HG03354 (cell line): ENCODE results near the gene ARHGAP19.

ENCODE experiments used
- ATAC-seq: cut with Tn5 transposase; IDR thresholded peaks from one replicate; pipeline ENCODE4 v1.9.1; 2021; ENCODE audit warnings: mild to moderate bottlenecking; ENCODE audit not compliant: unreplicated experiment, poor library complexity, severe bottlenecking

ARHGAP19 gene, protein sequence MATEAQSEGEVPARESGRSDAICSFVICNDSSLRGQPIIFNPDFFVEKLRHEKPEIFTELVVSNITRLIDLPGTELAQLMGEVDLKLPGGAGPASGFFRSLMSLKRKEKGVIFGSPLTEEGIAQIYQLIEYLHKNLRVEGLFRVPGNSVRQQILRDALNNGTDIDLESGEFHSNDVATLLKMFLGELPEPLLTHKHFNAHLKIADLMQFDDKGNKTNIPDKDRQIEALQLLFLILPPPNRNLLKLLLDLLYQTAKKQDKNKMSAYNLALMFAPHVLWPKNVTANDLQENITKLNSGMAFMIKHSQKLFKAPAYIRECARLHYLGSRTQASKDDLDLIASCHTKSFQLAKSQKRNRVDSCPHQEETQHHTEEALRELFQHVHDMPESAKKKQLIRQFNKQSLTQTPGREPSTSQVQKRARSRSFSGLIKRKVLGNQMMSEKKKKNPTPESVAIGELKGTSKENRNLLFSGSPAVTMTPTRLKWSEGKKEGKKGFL

DNA sequence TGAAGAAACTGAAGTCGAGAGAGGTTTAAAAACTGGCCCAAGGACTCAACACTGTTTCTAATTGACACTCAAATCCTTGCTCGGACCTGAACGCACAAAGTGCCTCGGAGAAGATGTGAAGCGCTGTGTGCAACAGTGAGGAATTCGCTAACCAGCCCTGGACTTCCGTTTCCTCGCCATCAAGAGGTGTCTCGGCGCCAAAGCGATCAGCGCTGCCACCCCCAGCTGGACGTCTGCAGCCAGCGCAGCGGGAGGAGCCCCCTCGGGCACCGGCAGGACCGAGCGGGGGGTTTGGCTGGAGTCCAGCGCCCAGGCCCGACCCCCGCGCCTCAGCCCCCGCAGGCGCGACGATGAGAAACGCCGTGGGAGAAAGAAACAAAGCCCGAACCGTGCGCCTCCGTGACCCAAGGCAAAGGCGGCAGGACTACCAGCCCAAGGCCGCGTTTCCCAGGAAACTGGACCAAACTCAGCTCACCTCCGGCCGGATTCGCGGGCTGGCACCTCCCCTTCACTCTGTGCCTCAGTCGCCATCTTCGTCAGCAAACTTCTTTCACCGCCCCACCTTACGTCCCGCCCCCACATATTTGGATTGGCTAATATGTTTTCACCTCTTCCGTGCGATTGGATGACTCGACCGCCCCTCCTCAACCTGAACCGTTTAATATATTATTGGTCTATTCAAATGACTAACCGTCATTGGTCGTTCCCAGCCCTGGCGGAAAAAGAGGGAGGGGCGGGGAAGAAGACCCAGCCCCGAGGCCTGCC is at the start of gene ARHGAP19:
TSS of gene ARHGAP19 (minus strand) at position 541 of the 765 bp plus-strand sequence. CDS start at position 531, 10 bp downstream.
- peak; percentile 97 for ATAC-seq

DNA sequence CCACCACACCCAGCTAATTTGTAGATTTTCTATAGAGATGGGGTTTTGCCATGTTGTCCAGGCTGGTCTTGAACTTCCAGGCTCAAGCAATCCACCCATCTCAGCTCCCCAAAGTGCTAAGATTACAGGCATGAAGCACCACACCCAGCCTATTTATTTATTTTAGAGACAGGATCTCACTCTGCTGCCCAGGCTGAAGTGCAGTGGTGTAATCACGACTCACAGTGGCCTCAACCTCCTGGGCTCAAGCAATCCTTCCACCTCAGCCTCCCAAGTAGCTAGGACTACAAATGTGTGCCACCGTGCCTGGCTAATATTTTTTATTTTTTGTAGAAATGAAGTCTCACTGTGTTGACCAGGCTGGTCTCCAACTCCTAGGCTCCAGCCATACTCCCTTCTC is 49.0 kb upstream of the ARHGAP19 start:
- no peak for ATAC-seq

DNA sequence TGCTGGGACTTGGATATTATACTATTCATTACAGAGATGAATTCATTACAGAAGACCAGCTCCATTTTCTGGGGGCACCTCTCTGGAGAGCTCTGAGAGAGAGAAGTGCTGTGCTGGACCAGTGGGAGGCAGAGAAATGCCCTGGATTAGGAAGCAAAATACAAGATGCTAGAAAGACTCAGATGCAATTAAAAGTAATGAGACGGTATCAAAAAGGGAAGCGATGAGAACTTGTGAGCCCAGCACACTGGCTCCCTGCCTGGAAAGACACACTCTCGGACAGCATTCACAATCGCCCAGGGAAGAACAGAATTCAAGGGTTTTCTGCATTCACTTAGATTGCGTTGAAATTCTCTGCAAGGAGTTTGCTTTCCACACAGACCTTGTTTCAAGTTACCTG is 45.6 kb upstream of the ARHGAP19 start:
- no peak for ATAC-seq

DNA sequence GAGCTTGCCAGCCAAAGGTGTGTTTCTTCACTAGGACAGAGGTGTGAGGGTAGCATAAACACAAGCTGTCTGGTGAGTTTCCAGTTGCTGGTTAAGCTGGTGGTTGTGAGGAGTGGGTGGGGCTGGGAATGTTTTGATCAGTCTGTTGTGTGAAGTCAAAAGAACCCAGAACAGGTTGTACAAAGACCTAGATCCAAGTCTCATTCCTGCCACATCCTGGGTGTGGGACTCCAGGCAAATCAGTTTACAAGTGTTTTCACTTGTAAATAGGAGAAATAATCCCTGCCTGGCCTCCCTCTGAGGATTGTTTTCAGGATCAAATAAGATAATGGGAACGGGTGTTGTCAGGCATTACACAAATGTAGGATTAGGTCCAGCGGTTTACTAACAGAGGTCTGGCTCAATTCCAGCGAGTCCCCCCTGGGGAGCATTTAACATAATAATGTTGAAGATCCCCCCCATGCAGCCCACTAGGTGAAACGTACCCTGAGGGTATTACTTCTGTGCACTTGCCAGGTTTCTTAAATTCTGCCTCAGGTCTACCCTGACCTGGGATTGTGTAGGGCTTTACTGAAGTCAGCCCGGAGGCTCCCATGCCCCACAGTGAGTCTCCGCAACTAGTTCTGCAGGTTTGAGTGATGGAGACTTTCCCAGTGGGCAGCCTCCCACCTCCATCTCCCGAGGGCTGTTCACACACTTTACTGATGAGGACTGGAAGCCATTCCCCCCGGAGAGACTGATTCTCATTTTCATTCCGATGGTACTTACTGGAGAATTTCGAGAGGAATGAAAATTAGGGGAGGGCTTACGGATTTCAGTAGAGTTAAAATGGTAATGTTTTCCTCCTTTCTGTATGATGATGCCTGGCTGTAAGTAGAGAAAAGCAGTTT is 44.8 kb upstream of the ARHGAP19 start:
- no peak for ATAC-seq

DNA sequence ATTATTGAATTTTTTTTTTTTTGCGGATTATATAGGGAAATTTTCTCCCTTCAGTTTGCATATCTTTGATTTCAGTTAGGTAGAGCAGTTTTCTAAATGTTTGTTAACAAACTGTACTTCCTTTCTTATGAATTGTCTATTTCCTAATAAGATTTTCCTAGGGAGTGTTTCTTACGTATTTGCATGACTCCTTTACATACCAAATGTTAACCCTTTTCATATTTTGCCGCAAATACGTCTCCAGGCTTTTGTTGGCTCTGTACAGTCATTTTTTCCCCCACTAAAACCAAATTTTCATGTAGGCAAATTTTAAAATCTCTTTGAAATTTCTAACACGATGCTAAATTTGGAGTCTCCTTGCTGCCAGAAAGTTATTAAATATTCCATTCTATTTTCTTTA is 44.0 kb upstream of the ARHGAP19 start:
- ATAC-seq: no peak

DNA sequence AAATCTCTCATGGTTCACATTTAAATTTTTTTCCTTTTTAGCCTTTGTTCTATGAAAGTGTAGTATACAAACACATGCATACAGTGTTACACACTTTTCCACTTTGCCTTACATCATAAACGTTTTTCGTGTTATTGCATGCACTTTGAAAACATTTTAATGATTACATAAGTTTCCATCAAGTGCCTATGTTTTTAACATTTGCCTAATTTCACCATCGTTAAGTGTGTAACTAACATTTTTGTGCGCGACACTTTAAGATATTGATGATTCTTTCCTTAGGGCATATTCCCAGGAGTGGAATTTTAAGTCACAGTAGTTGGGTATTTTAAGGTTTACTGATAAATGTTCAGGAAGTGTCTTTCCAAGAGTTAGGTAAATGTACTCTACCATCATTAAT is 43.6 kb upstream of the ARHGAP19 start:
- no peak for ATAC-seq

DNA sequence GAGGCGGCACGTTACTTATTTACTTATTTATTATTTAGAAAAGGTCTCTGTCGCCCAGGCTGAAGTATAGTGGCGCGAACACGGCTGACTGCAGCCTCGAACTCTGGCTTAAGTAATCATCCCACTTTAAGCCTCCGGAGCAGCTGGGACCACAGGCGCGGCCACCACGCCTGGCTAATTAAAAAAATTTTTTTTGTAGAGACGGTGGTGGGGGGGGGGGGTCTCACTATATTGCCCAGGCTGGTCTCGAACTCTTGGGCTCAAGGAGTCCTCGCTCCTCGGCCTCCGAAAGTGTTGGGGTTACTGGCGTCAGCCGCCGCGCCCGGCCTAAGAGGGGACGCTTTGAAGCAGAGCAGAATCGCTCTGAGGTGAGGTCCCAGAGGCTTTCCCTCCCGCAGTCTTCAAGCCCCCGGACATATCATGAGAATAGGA is 42.8 kb upstream of the ARHGAP19 start:
- ATAC-seq: no peak

DNA sequence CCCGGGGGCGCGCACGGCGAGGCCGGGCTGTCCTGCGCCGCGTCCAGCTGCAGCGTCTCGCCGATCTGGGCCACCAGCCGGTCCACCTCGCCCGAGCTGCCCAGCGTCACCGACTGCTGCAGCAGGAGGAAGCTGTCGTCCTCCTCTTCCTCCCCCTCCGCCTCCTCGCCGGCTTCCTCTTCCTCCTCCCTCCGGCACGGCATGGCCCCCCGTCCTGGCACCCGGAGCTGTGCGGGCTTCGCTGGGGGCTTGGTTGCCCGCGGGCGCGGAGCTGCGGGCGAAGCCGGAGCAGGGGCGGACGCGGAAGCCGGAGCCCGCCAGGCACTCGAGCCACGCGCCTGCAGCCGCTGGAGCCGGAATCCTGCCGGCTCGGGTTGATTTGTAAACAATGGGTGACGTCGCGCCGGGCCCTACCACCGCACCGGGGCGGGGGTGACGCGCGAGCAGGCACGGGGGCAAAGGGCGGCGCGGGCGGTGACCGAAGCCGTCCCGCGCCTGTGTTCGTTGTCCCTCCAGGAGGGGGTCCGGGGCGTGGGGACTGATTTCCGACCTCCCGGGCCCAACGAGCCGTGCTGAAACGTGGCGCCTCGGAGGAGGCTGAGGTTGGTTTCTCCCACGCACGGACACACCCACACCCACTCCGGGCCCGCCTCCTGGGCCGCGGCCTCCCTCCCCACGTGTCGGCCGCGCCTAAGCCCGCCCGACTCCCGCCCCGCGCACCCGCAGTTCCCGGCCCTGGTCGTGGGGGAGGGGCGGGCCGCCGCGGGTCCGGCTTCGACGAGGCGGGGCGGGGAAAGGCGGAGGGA is 42.1 kb upstream of the ARHGAP19 start, which contains the start of gene FRAT2:
TSS of gene FRAT2 (minus strand) at position 360 of the 806 bp plus-strand sequence. CDS start at position 203, 157 bp downstream.
- ATAC-seq: peak; percentile 91

DNA sequence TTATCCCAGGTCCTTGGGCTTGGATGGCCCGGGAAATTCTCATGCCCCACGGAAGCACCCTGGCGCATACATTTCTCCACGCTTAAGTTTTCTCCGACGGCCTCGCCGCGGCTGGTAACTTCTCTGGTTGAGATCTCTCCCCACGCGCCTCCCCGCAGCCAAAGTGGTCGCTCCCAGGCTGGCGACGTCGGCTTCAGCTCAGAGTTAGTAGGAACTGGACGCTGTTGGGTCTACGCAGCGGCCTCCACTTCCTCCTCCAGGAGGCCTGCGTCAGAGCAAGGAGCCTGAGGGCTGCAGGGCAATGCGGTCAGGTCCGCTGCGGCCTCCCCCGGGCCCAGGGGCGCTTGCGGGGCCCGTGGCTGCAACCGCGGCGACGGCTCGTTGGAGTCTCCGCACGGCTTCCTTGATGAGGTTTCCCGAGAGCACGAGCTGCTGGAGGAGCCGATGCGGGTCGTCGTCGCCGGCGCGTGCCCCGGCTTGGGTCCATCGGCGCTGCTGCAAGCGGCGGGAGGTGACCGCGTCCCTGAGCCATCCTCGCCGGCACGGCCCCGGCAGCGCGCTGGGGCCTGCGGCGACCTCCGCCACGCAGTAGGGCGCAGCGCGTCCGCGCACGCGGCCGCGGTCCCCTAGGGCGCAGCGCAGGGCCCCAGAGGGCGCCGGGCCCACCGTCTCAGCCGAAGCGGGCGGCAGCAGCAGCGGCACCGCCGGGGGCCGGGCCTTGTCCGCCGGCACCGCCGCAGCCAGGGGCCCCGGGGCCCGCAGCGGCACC is 41.3 kb upstream of the ARHGAP19 start:
- ATAC-seq: peak; percentile 22

DNA sequence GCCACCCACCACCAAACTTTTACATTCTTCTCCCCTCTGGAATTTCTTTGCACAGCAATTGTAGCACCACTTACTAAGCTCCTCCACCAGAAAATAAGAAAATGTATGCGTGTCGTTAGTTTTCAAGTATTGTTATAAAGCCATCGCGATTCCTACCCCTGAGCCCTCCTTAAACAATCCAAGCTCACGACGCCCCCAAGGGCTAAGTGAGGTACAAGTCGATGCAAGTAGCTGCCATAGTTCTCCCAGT is 40.8 kb upstream of the ARHGAP19 start:
- ATAC-seq: no peak

DNA sequence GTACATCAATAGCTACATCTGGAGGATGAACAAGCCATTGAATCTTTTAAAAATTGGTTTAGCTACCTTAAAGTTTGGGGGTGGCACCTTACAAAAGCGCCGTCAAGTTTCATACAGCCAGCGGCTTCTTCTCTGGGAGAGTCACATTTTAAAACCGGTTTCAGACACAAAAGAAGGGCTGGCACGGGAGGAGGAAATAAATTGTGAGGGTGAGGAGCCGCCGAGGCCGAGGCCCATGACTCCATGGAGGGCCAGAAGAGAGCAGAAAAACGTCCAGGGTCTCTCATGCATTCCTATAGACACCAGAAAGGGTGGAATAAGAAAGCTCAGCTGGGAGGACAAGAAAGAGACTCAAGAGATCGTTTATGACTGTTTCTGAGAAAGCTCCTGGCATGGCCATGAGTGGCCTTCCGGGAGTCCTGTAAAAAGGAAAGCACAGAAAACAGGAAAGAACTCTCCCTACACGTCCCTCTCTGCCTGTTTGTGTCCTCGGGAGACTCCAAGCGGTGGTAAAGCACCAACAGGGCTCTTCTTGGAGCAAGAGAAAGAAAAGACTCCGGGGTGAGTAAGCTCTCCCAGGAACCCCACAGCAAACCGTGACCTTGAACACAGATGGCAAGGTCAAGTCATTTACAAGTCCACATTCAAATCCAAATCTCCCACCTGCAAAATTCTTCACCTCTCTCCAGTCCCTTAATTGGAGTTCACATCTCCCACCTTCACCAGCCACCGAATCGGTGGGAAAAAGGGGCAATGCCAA is 40.3 kb upstream of the ARHGAP19 start:
- no peak for ATAC-seq

DNA sequence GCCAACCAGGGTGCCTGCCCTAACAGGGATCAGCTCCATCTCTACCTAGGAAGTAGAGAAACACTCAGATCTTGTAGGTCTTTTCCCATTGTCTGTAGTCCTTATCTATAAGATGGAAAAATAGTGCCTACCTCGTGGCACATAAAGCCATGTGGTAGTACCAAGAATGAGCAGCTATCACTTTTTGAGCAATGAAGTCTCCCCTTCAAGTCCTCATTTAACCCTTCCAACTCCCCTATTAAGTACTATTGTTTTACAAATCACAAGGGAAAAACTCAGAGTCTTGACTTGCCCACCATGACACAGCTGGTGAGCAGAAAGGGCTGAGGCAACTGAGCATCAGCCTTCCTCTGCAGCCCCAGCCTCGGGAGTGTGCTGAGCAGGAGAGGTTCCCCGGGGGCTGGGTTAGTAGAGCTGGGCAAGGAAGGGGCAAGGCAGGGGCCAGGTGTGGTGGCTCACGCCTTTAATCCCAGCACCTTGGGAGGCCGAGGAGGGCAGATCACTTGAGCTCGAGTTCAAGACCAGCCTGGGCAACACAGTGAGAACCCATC is 38.8 kb upstream of the ARHGAP19 start:
- no peak for ATAC-seq

DNA sequence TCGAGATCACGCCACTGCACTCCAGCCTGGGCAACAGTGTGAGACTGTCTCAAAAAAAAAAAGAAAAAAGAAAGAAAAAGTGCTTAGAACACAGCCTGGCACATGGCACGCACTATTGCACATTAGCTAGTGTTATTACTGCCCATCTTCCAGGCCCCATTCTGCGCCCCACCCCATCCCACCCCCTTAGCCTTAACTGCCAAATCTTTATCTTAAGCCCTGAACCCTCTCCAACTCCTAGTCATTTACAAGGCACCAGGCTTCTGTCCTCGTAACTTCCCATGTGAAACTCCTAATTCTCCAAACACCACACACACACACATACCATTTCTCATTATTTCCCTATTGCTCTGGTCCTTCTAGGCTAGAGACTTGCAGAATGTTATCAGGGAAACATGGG is 37.3 kb upstream of the ARHGAP19 start:
- ATAC-seq: no peak

DNA sequence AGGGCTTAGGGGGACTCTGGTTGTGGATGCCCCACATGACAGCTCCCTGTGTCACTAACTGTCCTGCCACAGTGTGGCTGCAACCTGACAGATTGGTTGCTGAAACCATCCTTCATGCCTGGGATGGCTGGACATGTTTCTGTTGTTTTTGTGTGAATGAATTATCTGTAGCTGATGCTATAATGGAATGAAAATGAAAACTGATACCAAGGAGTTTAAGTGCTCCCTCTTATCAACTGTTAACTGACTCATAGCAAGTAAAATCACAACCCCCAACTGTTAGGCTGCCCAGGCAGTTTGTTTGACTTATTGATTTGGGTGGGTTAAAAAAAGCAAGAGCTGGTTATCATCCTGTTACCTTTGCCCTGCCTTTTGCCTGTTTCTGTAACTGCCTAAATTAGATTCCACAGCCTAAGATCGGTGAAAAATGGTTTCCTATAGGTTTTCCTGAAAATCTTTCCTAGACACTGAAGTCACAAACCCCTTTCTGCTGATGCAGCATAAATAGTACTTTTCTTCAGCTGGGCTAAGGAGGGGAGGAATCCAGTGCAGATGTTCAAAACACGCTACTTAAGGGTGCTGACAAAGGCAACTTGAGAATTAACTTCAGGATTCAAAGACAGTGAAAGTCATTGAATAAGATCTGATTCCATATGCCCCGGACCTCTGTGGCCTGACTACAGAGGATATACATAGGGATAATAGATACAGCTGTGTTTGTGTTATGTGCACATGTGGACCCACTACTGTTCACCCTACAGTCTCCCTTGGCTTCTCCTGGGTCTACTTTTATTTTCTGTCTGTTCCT is 36.4 kb upstream of the ARHGAP19 start:
- no peak for ATAC-seq

DNA sequence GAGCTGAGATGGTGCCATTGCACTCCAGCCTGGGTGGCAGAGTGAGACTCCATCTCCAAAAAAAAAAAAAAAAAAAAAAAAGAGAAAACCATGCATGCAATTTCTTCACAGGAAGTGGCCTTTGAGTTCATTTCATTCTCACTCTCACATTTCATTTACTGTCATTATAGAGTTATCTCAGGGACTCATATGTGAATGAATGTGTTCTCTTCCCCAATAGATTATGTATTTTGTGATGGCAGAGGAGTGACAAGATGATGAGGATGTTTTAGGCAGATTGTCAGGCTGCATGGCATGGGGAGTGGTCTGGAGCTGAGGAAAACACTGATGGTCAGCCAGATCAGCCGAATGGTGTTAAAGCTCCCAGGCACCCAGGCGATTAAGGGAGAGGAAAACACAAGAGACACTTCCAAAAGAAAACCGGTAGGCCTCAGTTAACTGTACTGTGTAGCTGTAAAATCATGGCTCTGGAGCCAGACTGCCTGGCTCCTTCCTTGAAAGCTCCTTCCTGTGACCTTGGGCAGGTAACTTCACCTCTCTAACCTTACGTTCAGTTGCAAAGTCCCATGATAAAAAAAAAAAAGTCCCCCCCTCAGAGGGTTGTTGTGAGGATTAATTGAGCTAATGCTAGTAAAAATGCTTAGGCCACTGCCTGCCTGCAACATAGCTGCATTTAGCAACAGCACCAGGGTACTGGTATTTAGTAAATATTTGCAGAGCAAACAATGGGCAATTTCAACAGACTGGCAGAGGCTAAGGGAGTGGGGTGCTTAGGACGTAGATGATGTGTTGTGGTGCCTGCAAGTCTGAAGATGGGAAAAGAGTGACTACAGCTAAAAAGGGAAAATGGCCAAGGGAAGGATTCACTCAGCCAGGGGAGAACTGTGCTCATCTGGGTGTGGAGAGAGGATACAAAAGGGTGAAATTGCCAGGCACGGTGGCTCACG is 35.2 kb upstream of the ARHGAP19 start:
- ATAC-seq: no peak

DNA sequence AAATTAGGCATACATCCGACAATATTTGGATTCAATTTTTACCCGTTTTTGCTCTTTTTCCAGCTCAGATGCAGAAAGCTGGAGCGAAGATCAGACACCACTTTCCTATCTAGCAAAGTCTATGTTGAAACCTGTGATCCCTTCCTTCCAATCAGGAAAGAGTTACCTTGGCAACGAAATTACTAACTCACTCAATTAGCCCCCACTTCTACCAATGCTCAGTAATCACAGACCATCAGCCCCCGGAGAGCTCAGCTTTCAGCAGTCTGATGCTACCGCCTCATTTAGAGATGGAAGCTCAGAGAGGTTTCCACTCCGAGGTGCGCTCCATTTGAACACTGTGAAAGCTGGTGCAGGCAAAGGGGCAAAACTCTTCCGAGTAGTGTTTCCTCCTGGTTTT is 33.3 kb upstream of the ARHGAP19 start:
- no peak for ATAC-seq
